VCaP (cell line): Measurements from ENCODE around the gene LPCAT2.

Experiments used
- H3K27ac ChIP-seq: fragments of 450-650 bp; 2 replicates; pipeline ENCODE4 v1.5.1; 2017
- TF ChIP-seq, protein P1 (sequence below): fragments of 450-650 bp; conservative IDR thresholded peaks from 2 replicates; pipeline ENCODE4 v1.5.1; 2017; ENCODE audit warnings: mild to moderate bottlenecking, moderate library complexity

Gene LPCAT2

GRCh38 chr16:55625843-55626242 lies 117.0 kb downstream of the LPCAT2 start:
- TF ChIP-seq, protein P1, sequence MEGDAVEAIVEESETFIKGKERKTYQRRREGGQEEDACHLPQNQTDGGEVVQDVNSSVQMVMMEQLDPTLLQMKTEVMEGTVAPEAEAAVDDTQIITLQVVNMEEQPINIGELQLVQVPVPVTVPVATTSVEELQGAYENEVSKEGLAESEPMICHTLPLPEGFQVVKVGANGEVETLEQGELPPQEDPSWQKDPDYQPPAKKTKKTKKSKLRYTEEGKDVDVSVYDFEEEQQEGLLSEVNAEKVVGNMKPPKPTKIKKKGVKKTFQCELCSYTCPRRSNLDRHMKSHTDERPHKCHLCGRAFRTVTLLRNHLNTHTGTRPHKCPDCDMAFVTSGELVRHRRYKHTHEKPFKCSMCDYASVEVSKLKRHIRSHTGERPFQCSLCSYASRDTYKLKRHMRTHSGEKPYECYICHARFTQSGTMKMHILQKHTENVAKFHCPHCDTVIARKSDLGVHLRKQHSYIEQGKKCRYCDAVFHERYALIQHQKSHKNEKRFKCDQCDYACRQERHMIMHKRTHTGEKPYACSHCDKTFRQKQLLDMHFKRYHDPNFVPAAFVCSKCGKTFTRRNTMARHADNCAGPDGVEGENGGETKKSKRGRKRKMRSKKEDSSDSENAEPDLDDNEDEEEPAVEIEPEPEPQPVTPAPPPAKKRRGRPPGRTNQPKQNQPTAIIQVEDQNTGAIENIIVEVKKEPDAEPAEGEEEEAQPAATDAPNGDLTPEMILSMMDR = no peak

GRCh38 chr16:55628306-55628968 lies 119.6 kb downstream of the LPCAT2 start:
- TF ChIP-seq, protein P1 = no peak
- no peak overlapping the region for H3K27ac ChIP-seq

More at GRCh38 chr16:55625843-55626242, 117.0 kb downstream of the LPCAT2 start:
- H3K27ac ChIP-seq = no peak overlapping the region

DNA sequence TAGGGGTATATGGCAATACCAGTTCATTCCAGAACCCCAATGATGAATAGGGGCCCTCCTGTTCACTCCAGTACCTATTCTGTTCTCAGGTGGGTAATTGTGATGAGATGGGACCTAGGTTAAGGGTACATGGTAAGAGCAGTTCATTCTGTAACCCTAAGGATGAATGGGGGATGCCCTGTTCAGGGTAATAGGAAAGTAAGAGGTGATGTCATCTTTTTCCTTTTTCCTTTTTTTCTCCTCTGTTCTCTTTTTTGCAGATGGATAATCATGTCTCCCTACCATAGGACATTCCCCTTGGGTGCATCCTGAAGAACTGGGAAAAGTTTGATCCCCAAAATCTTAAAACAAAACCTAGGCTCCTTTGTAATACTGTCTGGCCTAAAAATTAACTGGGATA lies 121.9 kb downstream of the LPCAT2 start:
- TF ChIP-seq, protein P1 = no peak
- no peak overlapping the region for H3K27ac ChIP-seq

- TF ChIP-seq, protein P1 = no peak
- H3K27ac ChIP-seq = no peak overlapping the region
Observed at GRCh38 chr16:55632259-55632658, 123.4 kb downstream of the LPCAT2 start.

- TF ChIP-seq, protein P1 = no peak
- H3K27ac ChIP-seq = no peak overlapping the region
Observed at GRCh38 chr16:55634193-55634592, 125.3 kb downstream of the LPCAT2 start.
